ENCODE measurements around the gene ZDHHC3.

DNA sequence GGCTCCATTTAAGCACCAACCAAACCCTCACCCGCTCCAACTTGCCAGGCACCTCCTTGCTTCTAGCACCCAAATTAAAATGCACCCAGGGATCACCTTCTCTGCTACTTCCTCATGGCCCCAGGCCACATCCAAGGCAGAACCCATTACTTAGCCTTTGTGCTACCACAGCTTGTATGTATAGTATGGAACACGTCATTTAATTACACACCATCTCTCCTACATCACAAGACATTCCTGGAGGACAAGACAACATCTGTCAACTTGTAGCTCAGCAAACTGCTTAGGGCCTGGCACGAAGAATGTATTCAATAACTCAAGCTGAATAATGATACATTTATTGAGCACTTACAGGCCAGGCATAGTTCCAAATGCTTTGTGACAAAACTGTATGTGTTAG lies 23.3 kb downstream of the ZDHHC3 start:
- TF ChIP-seq CTCF (IDR thresholded peaks at IDR 0.05): no peak
- TF ChIP-seq EP300 (IDR thresholded peaks at IDR 0.05): no peak
- no peak for TF ChIP-seq POLR2A (IDR thresholded peaks at IDR 0.05)
